IMR-90 (cell line): ENCODE measurements around the gene POMGNT2. TPM values are rescaled to one million over a fixed set of nuclear protein-coding genes. Genes with fewer than 3 reads are reported as not detected.

Experiments
- CHD1 ChIP-seq: IDR thresholded peaks from 2 replicates; pipeline ENCODE4 v1.6.1; 2012; ENCODE audit warnings: low read depth, low read length, improper control_type of control experiment
- ELK1 ChIP-seq: fragments of 150-350 bp; IDR thresholded peaks from 2 replicates; pipeline ENCODE4 v1.6.1; 2016; ENCODE audit warnings: low read depth, mild to moderate bottlenecking, low read length, moderate library complexity, borderline replicate concordance
- RAD21 ChIP-seq: IDR thresholded peaks from 2 replicates; pipeline ENCODE4 v1.6.1; 2012; ENCODE audit warnings: low read length, improper control_type of control experiment
- RCOR1 ChIP-seq: IDR thresholded peaks from 2 replicates; pipeline ENCODE4 v1.6.1; 2012; ENCODE audit warnings: mild to moderate bottlenecking, low read length, improper control_type of control experiment; ENCODE audit not compliant: insufficient replicate concordance
- RFX5 ChIP-seq: IDR thresholded peaks from 2 replicates; pipeline ENCODE4 v1.8.0; 2012; ENCODE audit warnings: low read depth, mild to moderate bottlenecking, low read length, moderate library complexity
- SMC3 ChIP-seq: fragments of 150-350 bp; IDR thresholded peaks from 2 replicates; pipeline ENCODE4 v1.6.1; 2016; ENCODE audit warnings: low read depth, mild to moderate bottlenecking, antibody characterized with exemption, low read length, moderate library complexity
- polyA plus RNA-seq, 3 experiments: library from polyadenylated mRNA; depleted of rRNA; stranded (reverse); fragments of >200 nt; gene quantifications; 2 replicates each; pipeline ENCODE4 v1.2.3, GENCODE V29; 2012; ENCODE audit warnings: low replicate concordance in 1 of 3
- total RNA-seq: library from RNA; depleted of rRNA; stranded (reverse); fragments of >200 nt; gene quantifications from 2 replicates; pipeline ENCODE4 v1.2.3, GENCODE V29; 2012

Gene POMGNT2
- total and polyA plus RNA-seq, 2 of the 4 experiments (the other 2 are of a cell fraction) = 7.5 to 16.2 TPM

DNA sequence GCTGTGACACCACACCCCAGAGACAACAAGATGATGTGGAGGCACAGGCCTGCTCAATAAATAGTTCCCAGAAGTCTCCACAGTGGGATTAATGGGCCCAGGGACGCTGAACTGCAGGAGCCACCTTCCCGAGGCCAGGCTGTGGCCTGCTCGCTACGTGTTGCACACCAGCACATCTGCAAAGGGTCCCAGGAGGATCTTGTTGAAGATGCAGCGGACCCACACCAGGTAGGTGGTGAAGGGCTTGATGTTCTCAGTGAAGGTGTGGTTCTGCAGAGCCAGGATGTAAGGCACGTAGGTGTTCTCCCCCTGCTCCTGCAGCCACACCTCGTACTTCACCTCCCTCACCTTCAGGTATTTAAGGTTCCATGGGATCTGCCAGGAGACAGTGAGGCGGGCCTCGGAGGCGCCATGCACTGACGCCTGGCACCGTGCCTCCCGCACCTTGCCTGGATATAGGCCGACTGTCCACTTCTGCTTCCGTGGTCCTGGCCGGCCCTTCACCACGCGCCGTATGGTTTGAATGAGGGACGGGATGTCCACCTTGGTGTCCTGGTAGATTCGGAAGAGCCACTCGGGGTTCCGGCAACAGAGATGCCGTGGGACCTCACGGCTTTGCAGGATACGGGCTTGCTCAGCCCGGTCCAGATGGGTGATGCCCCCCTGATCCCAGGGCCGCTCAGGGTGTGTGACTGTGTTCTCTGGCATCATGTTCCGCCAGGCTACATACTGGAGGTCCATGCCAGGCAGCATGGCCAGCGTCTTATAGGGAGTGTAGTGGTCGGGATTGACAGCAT is 26.1 kb downstream of the POMGNT2 start (continued):
- TF ChIP-seq RFX5 = no peak
- TF ChIP-seq ELK1 = no peak
- TF ChIP-seq SMC3 = no peak
- no peak for TF ChIP-seq CHD1
- TF ChIP-seq RAD21 = no peak
- no peak for TF ChIP-seq RCOR1
